Nephron (organoid): ENCODE data around the gene CD6.

Source experiments
- H3K27ac Mint-ChIP-seq, 3 experiments: 2 replicates each; pipeline ENCODE4 v1.8.0; 2020; ENCODE audit warnings: mixed read lengths in 3 of 3, mild to moderate bottlenecking in 2 of 3, moderate library complexity in 1 of 3
- H3K27me3 Mint-ChIP-seq: 2 replicates; pipeline ENCODE4 v1.8.0; 2021; ENCODE audit warnings: low read depth, mild to moderate bottlenecking, moderate library complexity, mixed read lengths
- H3K36me3 Mint-ChIP-seq: 2 replicates; pipeline ENCODE4 v1.8.0; 2020; ENCODE audit warnings: low read depth, mixed read lengths
- H3K4me1 Mint-ChIP-seq: 2 replicates; pipeline ENCODE4 v1.8.0; 2020; ENCODE audit warnings: mixed read lengths
- H3K4me3 Mint-ChIP-seq, 3 experiments: 2 replicates each; pipeline ENCODE4 v1.8.0; 2020; ENCODE audit warnings: mild to moderate bottlenecking in 3 of 3, mixed read lengths in 3 of 3, moderate library complexity in 2 of 3
- H3K9me3 Mint-ChIP-seq: 2 replicates; pipeline ENCODE4 v1.8.0; 2020; ENCODE audit warnings: mixed read lengths
- TF ChIP-seq, protein P1 (sequence below), 3 experiments: fragments of 200-600 bp; sonication (generic); IDR thresholded peaks; one replicate each; pipeline ENCODE4 v1.5.0; 2021; ENCODE audit warnings: antibody characterized with exemption in 3 of 3; ENCODE audit not compliant: unreplicated experiment in 3 of 3

CD6 gene

DNA sequence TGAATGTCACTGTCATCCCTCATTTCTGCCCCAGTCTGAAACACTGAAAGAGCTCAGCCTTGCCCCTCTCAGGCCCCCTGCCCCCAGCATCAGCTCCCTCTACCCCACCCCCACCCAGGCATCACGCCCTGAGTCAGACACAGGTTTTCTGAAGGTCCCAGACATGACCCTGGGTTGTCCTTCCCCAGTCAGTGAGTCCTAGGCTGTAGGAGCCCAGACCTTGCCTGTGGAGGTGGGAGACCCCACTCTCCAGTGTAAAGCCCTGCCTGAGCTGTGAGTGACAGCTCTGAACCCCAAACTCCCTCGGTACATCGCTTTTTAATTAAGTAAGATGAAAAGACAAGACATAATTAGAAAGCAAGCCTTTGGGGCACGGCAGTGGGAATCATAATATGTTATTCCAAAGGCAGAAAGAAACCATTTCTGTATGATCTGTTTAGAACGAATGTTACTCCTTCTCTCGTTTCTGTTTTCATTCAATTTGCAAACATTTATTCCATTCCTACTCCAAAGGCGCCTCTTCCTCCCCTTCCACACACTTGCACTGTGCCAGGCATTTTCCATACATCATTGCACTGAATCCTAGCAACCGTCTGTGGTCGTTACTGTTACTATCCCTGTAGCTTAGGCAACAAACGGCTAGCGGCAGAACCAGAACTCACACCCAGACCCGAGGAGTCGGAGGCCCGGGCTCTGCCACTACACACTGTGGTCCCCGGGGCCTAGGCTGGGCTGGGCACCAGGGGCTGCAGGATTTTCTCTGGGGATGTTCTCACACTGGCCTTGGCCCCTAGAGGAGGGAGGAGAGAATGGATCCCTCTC lies 63.4 kb downstream of the CD6 start:
- H3K36me3 Mint-ChIP-seq, result no peaks in the 10 kb centered on the region
- peak overlapping the region in 2 of 3 experiments; percentile 12 to 61 for H3K27ac Mint-ChIP-seq
- H3K27me3 Mint-ChIP-seq, result no peaks in the 10 kb centered on the region
- TF ChIP-seq, protein P1, sequence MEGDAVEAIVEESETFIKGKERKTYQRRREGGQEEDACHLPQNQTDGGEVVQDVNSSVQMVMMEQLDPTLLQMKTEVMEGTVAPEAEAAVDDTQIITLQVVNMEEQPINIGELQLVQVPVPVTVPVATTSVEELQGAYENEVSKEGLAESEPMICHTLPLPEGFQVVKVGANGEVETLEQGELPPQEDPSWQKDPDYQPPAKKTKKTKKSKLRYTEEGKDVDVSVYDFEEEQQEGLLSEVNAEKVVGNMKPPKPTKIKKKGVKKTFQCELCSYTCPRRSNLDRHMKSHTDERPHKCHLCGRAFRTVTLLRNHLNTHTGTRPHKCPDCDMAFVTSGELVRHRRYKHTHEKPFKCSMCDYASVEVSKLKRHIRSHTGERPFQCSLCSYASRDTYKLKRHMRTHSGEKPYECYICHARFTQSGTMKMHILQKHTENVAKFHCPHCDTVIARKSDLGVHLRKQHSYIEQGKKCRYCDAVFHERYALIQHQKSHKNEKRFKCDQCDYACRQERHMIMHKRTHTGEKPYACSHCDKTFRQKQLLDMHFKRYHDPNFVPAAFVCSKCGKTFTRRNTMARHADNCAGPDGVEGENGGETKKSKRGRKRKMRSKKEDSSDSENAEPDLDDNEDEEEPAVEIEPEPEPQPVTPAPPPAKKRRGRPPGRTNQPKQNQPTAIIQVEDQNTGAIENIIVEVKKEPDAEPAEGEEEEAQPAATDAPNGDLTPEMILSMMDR (IDR thresholded peaks at IDR 0.05; ENCODE audit: unreplicated experiment in 3 of 3), result no peak
- H3K9me3 Mint-ChIP-seq, result no peaks in the 10 kb centered on the region
- H3K4me3 Mint-ChIP-seq, result no peak overlapping the region
- H3K4me1 Mint-ChIP-seq, result peaks cover 25% of the 10 kb centered on the region

DNA sequence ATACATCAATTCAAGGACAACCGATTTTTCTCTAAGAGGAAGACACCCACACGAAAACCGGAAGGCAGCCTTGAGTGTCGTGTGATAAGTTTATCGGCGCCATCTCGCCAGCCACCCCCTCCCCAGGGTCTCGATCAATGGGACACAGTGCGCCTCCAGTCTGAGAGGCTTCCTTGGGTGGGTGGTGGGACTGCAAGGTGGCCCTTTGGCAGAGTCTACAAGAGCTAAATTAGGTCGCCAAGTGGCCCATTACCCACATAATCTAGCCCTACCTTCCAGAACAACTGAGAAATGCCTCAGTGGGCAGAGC lies 64.0 kb downstream of the CD6 start:
- Mint-ChIP-seq H3K27ac (peak overlapping the region in 1 of 3 experiments; percentile 61), H3K4me1 (peaks cover 29% of the 10 kb centered on the region), H3K27me3 (no peaks in the 10 kb centered on the region), H3K36me3 (no peaks in the 10 kb centered on the region), H3K9me3 (no peaks in the 10 kb centered on the region), H3K4me3 (no peak overlapping the region)
- TF ChIP-seq, protein P1 (IDR thresholded peaks at IDR 0.05; ENCODE audit: unreplicated experiment in 3 of 3), result no peak

DNA sequence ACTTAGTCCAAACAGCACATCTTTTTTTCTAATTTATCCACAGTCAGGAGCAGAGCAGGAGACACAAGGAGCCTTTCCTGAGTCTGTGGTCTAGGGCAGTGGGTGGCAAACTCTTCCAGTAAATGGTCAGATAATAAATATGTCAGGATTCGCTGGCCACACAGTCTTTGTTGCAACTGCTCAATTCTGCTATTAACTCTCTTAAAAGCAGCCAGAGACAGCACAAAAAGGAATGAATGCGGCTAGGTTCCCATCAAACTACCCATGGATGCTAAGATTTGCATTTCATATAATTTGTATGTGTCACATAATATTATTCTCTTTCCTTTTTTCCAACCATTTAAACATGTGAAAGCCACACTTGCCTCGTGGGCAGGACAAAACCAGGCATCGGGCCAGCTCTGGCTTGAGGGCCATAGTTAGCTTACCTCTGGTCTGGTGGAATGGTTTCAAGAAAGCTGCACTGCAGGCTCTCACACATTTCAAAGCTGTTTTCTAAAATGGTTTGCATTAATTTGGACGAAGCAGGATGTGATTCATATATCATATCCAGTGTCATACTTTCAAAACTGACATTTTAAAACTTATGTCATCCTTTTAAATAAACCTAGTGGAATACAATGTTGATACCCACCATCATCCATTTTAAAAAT lies 66.1 kb downstream of the CD6 start:
- TF ChIP-seq, protein P1 (IDR thresholded peaks at IDR 0.05; ENCODE audit: unreplicated experiment in 3 of 3), result no peak
- Mint-ChIP-seq H3K27me3 (no peaks in the 10 kb centered on the region), H3K4me3 (no peak overlapping the region), H3K36me3 (no peaks in the 10 kb centered on the region), H3K27ac (peak overlapping the region in 2 of 3 experiments; percentile 65 to 77), H3K9me3 (no peaks in the 10 kb centered on the region), H3K4me1 (peaks cover 39% of the 10 kb centered on the region)

DNA sequence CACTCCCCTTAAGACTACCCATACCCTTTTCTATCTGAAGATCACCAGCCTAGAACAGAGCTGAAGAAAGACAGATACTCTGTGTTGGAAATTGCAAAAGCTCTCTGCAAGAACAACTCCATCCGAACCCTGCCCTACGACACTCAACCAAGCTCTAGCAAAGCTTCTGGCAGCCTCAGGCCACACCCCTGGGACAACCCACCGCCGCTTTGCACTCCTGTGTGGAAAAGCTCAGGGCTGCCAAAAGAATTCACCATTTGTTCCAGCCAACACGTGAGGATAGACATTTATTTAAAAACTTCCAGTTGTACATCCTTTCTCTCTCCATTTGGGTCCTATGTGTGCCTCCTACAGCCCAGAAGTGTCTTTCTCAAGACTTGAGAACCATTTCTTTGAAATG lies 68.4 kb downstream of the CD6 start:
- Mint-ChIP-seq H3K27ac (peak overlapping the region in 2 of 3 experiments; percentile 25 to 33), H3K4me3 (no peak overlapping the region), H3K36me3 (no peaks in the 10 kb centered on the region), H3K27me3 (no peaks in the 10 kb centered on the region), H3K4me1 (peaks cover 32% of the 10 kb centered on the region), H3K9me3 (no peaks in the 10 kb centered on the region)
- TF ChIP-seq, protein P1 (IDR thresholded peaks at IDR 0.05; ENCODE audit: unreplicated experiment in 3 of 3), result no peak

DNA sequence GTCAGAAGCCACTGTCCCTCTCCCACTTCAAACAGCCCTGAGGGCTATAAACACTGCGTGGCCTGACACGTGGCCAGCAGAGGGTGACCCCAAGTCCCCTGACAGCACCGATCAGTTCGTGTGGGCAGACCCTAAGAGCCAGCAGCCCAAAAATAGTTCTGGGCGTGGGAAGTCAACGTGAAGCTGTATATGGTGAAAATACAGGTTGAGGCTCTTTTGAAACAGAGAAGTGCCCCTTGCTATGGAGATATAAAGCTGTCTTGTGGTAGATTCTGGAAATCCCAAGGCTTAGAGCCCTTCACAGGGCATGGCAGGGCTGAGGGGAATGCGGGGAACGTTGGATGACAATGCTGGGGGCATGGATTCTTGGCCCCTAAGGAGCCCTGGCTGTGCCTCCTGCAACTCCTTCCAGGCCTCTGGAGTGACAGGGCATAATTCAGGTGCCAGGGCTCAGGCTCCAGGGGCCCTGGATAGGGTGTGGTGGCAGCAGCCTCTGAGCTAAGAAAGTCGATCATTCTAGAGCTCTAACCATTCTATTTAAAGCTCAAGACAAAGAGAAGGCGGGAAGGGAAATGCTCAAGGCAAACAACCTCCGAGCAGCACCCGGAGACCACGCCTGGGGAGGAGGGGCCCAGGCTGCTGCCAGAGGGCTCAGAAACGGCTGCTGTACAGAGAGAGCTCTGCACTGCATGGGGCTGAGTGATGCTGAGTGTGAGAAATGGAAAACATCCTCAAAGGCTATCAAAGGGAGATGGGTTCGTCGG lies 70.5 kb downstream of the CD6 start:
- no peak overlapping the region for H3K4me3 Mint-ChIP-seq
- no peaks in the 10 kb centered on the region for H3K36me3 Mint-ChIP-seq
- H3K9me3 Mint-ChIP-seq, result no peaks in the 10 kb centered on the region
- TF ChIP-seq, protein P1 (IDR thresholded peaks at IDR 0.05; ENCODE audit: unreplicated experiment in 3 of 3), result no peak
- H3K27me3 Mint-ChIP-seq, result peaks cover 3% of the 10 kb centered on the region
- H3K27ac Mint-ChIP-seq, result peak overlapping the region; percentile 70 to 87 (median 84)
- peaks cover 28% of the 10 kb centered on the region for H3K4me1 Mint-ChIP-seq
